ENCODE results near the gene PTGFRN.

Gene PTGFRN

GRCh38 chr1:117033772-117034171 lies 124.1 kb downstream of the PTGFRN start:
- no peak for DNase-seq (ENCODE audit: low read depth)

GRCh38 chr1:117034791-117035290 lies 125.1 kb downstream of the PTGFRN start:
- no peak for DNase-seq (ENCODE audit: low read depth)

GRCh38 chr1:117036018-117036461 lies 126.3 kb downstream of the PTGFRN start:
- no peak for DNase-seq (ENCODE audit: low read depth)

- DNase-seq (ENCODE audit: low read depth) = no peak
These were observed 128.1 kb downstream of the PTGFRN start for GRCh38 chr1:117037802-117038201.

GRCh38 chr1:117038236-117038635 lies 128.5 kb downstream of the PTGFRN start:
- no peak for DNase-seq (ENCODE audit: low read depth)

Data from activated T-cell treated with anti-CD3 and anti-CD28 coated beads for 24 hours (primary cell).